ENCODE measurements around the gene P4HB. TPM values are rescaled to one million over a fixed set of nuclear protein-coding genes. Genes with fewer than 3 reads are reported as not detected.

Gene P4HB
- total RNA-seq, 2 experiments from 2014 or later = 223 to 233 TPM

DNA sequence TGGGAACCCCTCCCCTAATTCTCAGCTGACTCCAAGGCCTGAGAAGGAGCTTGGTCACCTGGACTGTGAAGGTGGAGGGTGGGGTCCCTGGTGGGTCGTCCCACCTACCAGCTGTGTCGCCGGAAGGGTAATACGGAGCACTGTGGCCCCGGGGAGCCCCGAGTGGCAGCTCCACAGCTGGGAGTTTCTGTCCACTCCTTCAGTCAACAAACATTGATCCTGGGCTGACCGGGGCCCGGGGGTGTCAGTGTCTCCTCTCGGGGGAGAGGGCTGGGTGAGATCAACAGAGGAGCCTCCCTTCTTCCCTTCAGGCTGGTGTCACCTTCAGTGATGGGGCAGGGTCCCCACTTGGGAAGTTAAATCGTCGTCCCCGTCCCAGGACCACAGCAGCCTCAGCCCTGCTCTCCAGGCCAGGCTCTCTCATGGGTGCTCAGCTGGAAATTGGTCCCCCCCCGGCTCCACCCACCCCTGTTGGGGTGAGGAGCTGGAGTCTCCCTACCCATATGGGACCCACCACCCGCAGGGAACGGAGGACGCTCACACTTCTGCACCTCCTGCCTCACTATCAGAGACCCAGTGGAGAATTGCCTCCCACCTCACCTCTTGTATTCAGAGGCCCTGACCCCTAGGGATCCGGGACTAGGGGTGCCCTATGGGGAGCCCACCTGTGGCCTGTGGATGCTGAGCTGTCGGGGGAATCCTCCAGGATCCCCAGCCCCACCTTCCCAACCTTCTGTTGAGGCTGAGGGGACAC lies 54.5 kb downstream of the P4HB start:
- no peaks in the 10 kb centered on the region for H3K4me1 Mint-ChIP-seq (ENCODE audit: low read depth)
- no peak overlapping the region for H3K4me3 Mint-ChIP-seq
- Histone ChIP-seq H3K4me1 (ENCODE audit: insufficient read depth, low read length) (peaks cover 11% of the 10 kb centered on the region), H3K36me3 (ENCODE audit: insufficient read depth, low read length) (no peaks in the 10 kb centered on the region), H3K4me3 (ENCODE audit: low read length) (no peak overlapping the region), H3K27me3 (ENCODE audit: control insufficient read depth in 1 of 2, insufficient read depth in 2 of 2, low read length in 2 of 2) (peaks cover 32 to 62% of the 10 kb centered on the region in 2 experiments), H3K9me3 (ENCODE audit: control insufficient read depth in 1 of 2, insufficient read depth in 1 of 2, low read length in 2 of 2) (peaks cover 0 to 11% of the 10 kb centered on the region in 2 experiments), H3K27ac (ENCODE audit: low read depth in 1 of 2, low read length in 2 of 2) (no peak overlapping the region)
- no peaks in the 10 kb centered on the region for H3K9me3 Mint-ChIP-seq
- no peak for ATAC-seq (ENCODE audit: poor library complexity)
- DNase-seq = no peak
- TF ChIP-seq, protein P1, sequence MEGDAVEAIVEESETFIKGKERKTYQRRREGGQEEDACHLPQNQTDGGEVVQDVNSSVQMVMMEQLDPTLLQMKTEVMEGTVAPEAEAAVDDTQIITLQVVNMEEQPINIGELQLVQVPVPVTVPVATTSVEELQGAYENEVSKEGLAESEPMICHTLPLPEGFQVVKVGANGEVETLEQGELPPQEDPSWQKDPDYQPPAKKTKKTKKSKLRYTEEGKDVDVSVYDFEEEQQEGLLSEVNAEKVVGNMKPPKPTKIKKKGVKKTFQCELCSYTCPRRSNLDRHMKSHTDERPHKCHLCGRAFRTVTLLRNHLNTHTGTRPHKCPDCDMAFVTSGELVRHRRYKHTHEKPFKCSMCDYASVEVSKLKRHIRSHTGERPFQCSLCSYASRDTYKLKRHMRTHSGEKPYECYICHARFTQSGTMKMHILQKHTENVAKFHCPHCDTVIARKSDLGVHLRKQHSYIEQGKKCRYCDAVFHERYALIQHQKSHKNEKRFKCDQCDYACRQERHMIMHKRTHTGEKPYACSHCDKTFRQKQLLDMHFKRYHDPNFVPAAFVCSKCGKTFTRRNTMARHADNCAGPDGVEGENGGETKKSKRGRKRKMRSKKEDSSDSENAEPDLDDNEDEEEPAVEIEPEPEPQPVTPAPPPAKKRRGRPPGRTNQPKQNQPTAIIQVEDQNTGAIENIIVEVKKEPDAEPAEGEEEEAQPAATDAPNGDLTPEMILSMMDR (IDR thresholded peaks at IDR 0.05) = no peak
- POLR2A ChIA-PET = no interaction called here
- intact Hi-C loops (cut with DNase I, micrococcal nuclease) = no loop called here
- no peaks in the 10 kb centered on the region for H3K36me3 Mint-ChIP-seq (ENCODE audit: low read depth)
- peaks cover 52% of the 10 kb centered on the region for H3K27me3 Mint-ChIP-seq
- H3K27ac Mint-ChIP-seq = no peak overlapping the region
- CTCF ChIA-PET = no interaction called here

DNA sequence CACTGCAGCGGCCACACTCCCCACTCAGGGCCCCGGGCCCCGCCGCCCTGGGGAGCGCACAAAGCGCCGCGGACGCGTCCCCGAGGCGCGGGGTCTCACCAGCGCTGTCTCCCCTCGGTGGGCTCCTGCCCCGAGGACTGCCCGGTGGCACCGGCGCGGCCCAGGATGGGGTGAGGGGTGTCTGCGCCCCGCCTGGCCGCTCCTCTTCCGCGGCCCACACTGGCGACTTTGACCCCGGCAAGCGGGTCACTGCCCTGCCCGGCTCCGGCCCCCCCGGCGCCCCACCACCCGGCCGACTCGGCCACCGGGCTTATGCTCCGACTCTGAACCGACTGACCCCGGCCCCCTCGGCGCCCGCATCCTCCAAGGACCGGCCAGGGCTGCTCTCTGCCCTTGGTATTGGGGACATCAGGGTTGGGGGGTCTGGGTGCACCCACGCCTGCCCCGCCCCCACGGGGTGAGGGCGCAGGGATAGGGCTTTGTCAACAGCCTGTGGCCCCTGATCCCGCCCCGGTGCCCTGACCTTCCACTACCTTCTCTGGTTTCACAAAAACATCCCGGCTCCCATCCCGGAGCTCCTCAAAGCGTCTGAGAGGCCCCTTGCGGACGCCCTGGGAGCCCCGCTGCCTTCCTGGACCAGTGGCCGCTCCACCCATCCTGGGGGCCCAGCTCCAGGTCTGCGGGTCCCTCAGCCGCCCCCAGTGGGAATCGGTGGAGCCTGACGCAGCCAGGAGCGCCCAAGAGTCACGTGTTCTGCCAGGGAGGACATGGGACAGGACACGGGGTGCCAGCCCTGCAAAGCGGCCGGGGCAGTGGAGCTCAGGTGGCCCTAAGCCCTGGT lies 55.6 kb downstream of the P4HB start:
- CTCF ChIA-PET = no interaction called here
- POLR2A ChIA-PET = no interaction called here
- ATAC-seq (ENCODE audit: poor library complexity) = no peak

DNA sequence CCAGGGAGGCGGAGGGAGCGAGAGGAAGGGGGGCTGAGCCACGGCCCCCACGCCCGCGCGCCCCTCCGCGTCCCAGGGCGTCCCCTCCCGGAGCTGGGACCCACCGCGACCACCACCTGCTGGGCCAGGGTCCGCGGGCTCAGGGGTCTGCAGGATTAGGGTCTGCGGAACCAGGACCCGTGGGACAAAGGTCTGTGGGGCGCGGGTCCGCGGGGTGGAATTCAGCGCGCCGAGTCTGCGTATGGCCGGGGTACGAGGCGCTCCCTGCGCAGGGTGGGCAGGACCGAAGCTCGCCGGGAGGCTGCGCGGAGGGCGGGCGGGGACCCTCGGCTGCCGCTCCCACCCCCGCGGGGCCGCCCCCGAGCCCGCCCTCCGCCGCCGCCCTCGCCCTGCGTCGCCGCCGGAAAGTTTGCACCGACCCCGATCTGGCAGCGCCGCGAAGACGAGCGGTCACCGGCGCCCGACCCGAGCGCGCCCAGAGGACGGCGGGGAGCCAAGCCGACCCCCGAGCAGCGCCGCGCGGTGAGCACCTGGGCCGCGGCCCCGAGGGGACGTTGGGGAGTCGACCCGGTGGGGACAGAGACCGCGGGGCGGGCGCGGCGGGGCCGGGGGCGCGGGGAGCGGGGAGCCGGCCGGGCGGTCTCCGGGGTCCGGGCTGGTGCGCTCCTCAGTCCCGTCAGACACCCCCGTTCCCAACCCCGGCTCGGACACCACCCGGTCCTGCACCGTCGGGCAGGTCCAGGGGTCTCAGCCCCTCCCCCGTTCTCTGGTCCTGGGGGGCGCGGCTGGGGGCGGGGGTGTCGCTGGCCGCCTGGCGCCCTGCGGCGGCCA lies 56.4 kb downstream of the P4HB start, which contains the start of gene GCGR:
Gene GCGR, plus strand, starts transcription at position 423 of the 831 bp plus-strand sequence. CDS start 4,869 bp downstream, outside the sequence.
- no peaks in the 10 kb centered on the region for H3K9me3 Mint-ChIP-seq
- H3K4me1 Mint-ChIP-seq (ENCODE audit: low read depth) = no peaks in the 10 kb centered on the region
- no peak within 1 kb of the TSS for H3K4me3 Mint-ChIP-seq

More for the DNA sequence above, 55.6 kb downstream of the P4HB start:
- Histone ChIP-seq H3K36me3 (ENCODE audit: insufficient read depth, low read length) (no peaks in the 10 kb centered on the region), H3K9me3 (ENCODE audit: control insufficient read depth in 1 of 2, insufficient read depth in 1 of 2, low read length in 2 of 2) (peaks cover 0 to 11% of the 10 kb centered on the region in 2 experiments), H3K4me1 (ENCODE audit: insufficient read depth, low read length) (peaks cover 11% of the 10 kb centered on the region), H3K27ac (ENCODE audit: low read depth in 1 of 2, low read length in 2 of 2) (no peak overlapping the region), H3K27me3 (ENCODE audit: control insufficient read depth in 1 of 2, insufficient read depth in 2 of 2, low read length in 2 of 2) (peaks cover 30 to 59% of the 10 kb centered on the region in 2 experiments), H3K4me3 (ENCODE audit: low read length) (no peak overlapping the region)
- TF ChIP-seq, protein P1 (IDR thresholded peaks at IDR 0.05) = no peak
- H3K4me3 Mint-ChIP-seq = no peak overlapping the region
- H3K27me3 Mint-ChIP-seq = peaks cover 57% of the 10 kb centered on the region
- DNase-seq = no peak
- intact Hi-C loops (cut with DNase I, micrococcal nuclease) = no loop called here
- no peaks in the 10 kb centered on the region for H3K9me3 Mint-ChIP-seq
- H3K27ac Mint-ChIP-seq = no peak overlapping the region
- no peaks in the 10 kb centered on the region for H3K36me3 Mint-ChIP-seq (ENCODE audit: low read depth)
- no peaks in the 10 kb centered on the region for H3K4me1 Mint-ChIP-seq (ENCODE audit: low read depth)

More for the DNA sequence above, 56.4 kb downstream of the P4HB start, which contains the start of gene GCGR:
- Histone ChIP-seq H3K9me3 (ENCODE audit: control insufficient read depth in 1 of 2, insufficient read depth in 1 of 2, low read length in 2 of 2) (peaks cover 0 to 11% of the 10 kb centered on the region in 2 experiments), H3K4me1 (ENCODE audit: insufficient read depth, low read length) (peaks cover 11% of the 10 kb centered on the region), H3K4me3 (ENCODE audit: low read length) (no peak within 1 kb of the TSS), H3K27ac (ENCODE audit: low read depth in 1 of 2, low read length in 2 of 2) (no peak within 1 kb of the TSS), H3K36me3 (ENCODE audit: insufficient read depth, low read length) (no peaks in the 10 kb centered on the region), H3K27me3 (ENCODE audit: control insufficient read depth in 1 of 2, insufficient read depth in 2 of 2, low read length in 2 of 2) (peaks cover 30 to 52% of the 10 kb centered on the region in 2 experiments)
- POLR2A ChIA-PET = no interaction called here
- no peak within 1 kb of the TSS for H3K27ac Mint-ChIP-seq
- CTCF ChIA-PET = no interaction called here
- no peaks in the 10 kb centered on the region for H3K36me3 Mint-ChIP-seq (ENCODE audit: low read depth)
- DNase-seq (no peak), ATAC-seq (ENCODE audit: poor library complexity) (no peak)
- peaks cover 54% of the 10 kb centered on the region for H3K27me3 Mint-ChIP-seq
- intact Hi-C loops (cut with DNase I, micrococcal nuclease) = no loop called here
- TF ChIP-seq, protein P1 (IDR thresholded peaks at IDR 0.05) = no peak

All from CD4-positive, alpha-beta T cell (primary cell).